HepG2 (cell line): ENCODE measurements around the gene OSBPL8. TPM values are rescaled to one million over a fixed set of nuclear protein-coding genes. Genes with fewer than 3 reads are reported as not detected.

Experiments
- ATAC-seq: fragments of 200-7000 bp; cut with Tn5 transposase; 3 replicates; pipeline ENCODE4 v1.9.1; 2020; ENCODE audit warnings: mild to moderate bottlenecking, moderate library complexity
- BruUV-seq: library from RNA; stranded (reverse); fragments of 400-500 nt; replicated peaks from 2 replicates; lab custom pipeline; 2021; lab: Mats Ljungman, UMichigan
- CTCF ChIA-PET: fragments of 300-600 bp; formaldehyde crosslinking; extraction: SDS; loops from one replicate; lab custom pipeline; 2021; ENCODE audit warnings: low total read pairs, inconsistent platforms, low intra/inter-chr PET ratio; lab: Yijun Ruan, JAX
- POLR2A ChIA-PET: fragments of 350-600 bp; sonication (Branson Sonifier 250); formaldehyde crosslinking; loops from one replicate; lab custom pipeline; 2020; ENCODE audit warnings: antibody characterized with exemption, inconsistent platforms; lab: Yijun Ruan, JAX
- DNase-seq: peaks from one replicate; pipeline ENCODE4 v3.0.0-alpha.2; 2015; ENCODE audit warnings: low spot score
- FAIRE-seq: peaks from 3 replicates; lab custom pipeline; 2011; peaks lifted over from hg19 to GRCh38; lab: Jason Lieb, UNC
- H2AFZ ChIP-seq: one replicate; pipeline ENCODE4 v1.6.1; 2011; ENCODE audit warnings: low read length, inconsistent platforms
- H3K27ac ChIP-seq: fragments of 300-600 bp; 3 replicates; pipeline ENCODE4 v1.8.0; 2011; ENCODE audit warnings: mixed run types, mild to moderate bottlenecking, mixed read lengths, low read length, inconsistent platforms; ENCODE audit not compliant: insufficient read depth; ENCODE audit errors: extremely low read length
- H3K27me3 ChIP-seq, 2 experiments: fragments of 200-600 bp in 1 of 2; 2 replicates in 1 of 2; 3 replicates in 1 of 2; pipeline versions ENCODE4 v1.6.0 to v1.8.0; 2011; ENCODE audit warnings: low read length in 2 of 2, mild to moderate bottlenecking in 2 of 2, moderate library complexity in 2 of 2, inconsistent platforms in 1 of 2; ENCODE audit not compliant: insufficient read depth in 2 of 2, control insufficient read depth in 1 of 2
- H3K36me3 ChIP-seq, 2 experiments: fragments of 200-600 bp in 1 of 2; replicated peaks in 1 of 2; 2 replicates in 1 of 2; 3 replicates in 1 of 2; pipeline versions ENCODE4 v1.5.1 to v1.8.0; 2011; ENCODE audit warnings: low read length in 2 of 2, inconsistent platforms in 1 of 2; ENCODE audit not compliant: insufficient read depth in 2 of 2, control insufficient read depth in 1 of 2
- H3K4me1 ChIP-seq: 2 replicates; pipeline ENCODE4 v1.5.1; 2012; ENCODE audit warnings: low read length, inconsistent platforms; ENCODE audit not compliant: insufficient read depth
- H3K4me2 ChIP-seq: 2 replicates; pipeline ENCODE4 v1.6.0; 2011; ENCODE audit warnings: low read depth, low read length, inconsistent platforms
- H3K4me3 ChIP-seq, 3 experiments: fragments of 200-600 bp in 1 of 3; sonication (generic), shearing (Covaris generic) in 1 of 3; replicated peaks in 1 of 3; 2 replicates each; pipeline ENCODE4 v1.5.1; 2011 to 2016; ENCODE audit warnings: low read length in 3 of 3, inconsistent platforms in 2 of 3, low read depth in 2 of 3, mild to moderate bottlenecking in 2 of 3, control low read depth in 1 of 3, mixed read lengths in 1 of 3; ENCODE audit not compliant: insufficient read depth in 1 of 3
- H3K79me2 ChIP-seq: one replicate; pipeline ENCODE4 v1.6.1; 2011; ENCODE audit warnings: low read length, inconsistent platforms; ENCODE audit not compliant: insufficient read depth
- H3K9ac ChIP-seq: 2 replicates; pipeline ENCODE4 v1.6.0; 2011; ENCODE audit warnings: mild to moderate bottlenecking, low read depth, low read length, inconsistent platforms; ENCODE audit not compliant: insufficient read depth
- H3K9me3 ChIP-seq: 2 replicates; pipeline ENCODE4 v1.5.1; 2012; ENCODE audit warnings: mild to moderate bottlenecking, low read length
- H4K20me1 ChIP-seq: 2 replicates; pipeline ENCODE4 v1.6.0; 2011; ENCODE audit warnings: inconsistent platforms, mild to moderate bottlenecking, low read length, moderate library complexity; ENCODE audit not compliant: insufficient read depth
- BCL6 ChIP-seq: IDR thresholded peaks from 2 replicates; pipeline ENCODE4 v1.6.1; 2016; ENCODE audit warnings: missing genetic modification reagents, missing compliant biosample characterization
- CERS6 ChIP-seq: sonication (generic); formaldehyde crosslinking; IDR thresholded peaks from 2 replicates; pipeline ENCODE4 v1.5.0; 2020; ENCODE audit warnings: missing genetic modification reagents
- CSRNP1 ChIP-seq: sonication (generic); formaldehyde crosslinking; IDR thresholded peaks from 2 replicates; pipeline ENCODE4 v1.8.1; 2023; ENCODE audit warnings: mild to moderate bottlenecking, missing genetic modification reagents
- KDM3A ChIP-seq: IDR thresholded peaks from 2 replicates; pipeline ENCODE4 v1.6.1; 2018; ENCODE audit warnings: low read depth, missing compliant biosample characterization
- PITX1 ChIP-seq: sonication (generic); formaldehyde crosslinking; IDR thresholded peaks from 2 replicates; pipeline ENCODE4 v1.5.1; 2020; ENCODE audit warnings: mild to moderate bottlenecking, missing genetic modification reagents
- POLR2A ChIP-seq, 2 experiments: IDR thresholded peaks; 2 replicates each; pipeline ENCODE4 v1.6.1; 2011; ENCODE audit warnings: low read depth in 2 of 2, low read length in 2 of 2, mild to moderate bottlenecking in 1 of 2, moderate library complexity in 1 of 2; ENCODE audit not compliant: insufficient read depth in 1 of 2
- RFX5 ChIP-seq: IDR thresholded peaks from 2 replicates; pipeline ENCODE4 v1.6.1; 2011; ENCODE audit warnings: low read depth, low read length, improper control_type of control experiment
- SSRP1 ChIP-seq: IDR thresholded peaks from 2 replicates; pipeline ENCODE4 v1.6.1; 2016; ENCODE audit warnings: control low read depth
- ZBTB1 ChIP-seq: sonication (generic); formaldehyde crosslinking; IDR thresholded peaks from 2 replicates; pipeline ENCODE4 v1.4.0; 2020; ENCODE audit warnings: missing genetic modification reagents, borderline replicate concordance
- ZBTB42 ChIP-seq: sonication (generic); formaldehyde crosslinking; IDR thresholded peaks from 2 replicates; pipeline ENCODE4 v1.5.0; 2020; ENCODE audit warnings: mild to moderate bottlenecking, missing genetic modification reagents
- ZBTB7A ChIP-seq: sonication (generic); formaldehyde crosslinking; IDR thresholded peaks from 2 replicates; pipeline ENCODE4 v1.8.0; 2022; ENCODE audit warnings: mild to moderate bottlenecking, missing genetic modification reagents
- ZNF7 ChIP-seq: IDR thresholded peaks from 2 replicates; pipeline ENCODE4 v1.6.1; 2016; ENCODE audit warnings: missing biosample characterization, missing genetic modification reagents
- ZNF770 ChIP-seq: sonication (generic); formaldehyde crosslinking; IDR thresholded peaks from 2 replicates; pipeline ENCODE4 v1.5.0; 2020; ENCODE audit warnings: mild to moderate bottlenecking, missing genetic modification reagents
- ZNF878 ChIP-seq: sonication (generic); formaldehyde crosslinking; IDR thresholded peaks from 2 replicates; pipeline ENCODE4 v1.8.1; 2023; ENCODE audit warnings: mild to moderate bottlenecking, missing genetic modification reagents, moderate library complexity
- ZZZ3 ChIP-seq: sonication (generic); formaldehyde crosslinking; IDR thresholded peaks from 2 replicates; pipeline ENCODE4 v1.4.0; 2020; ENCODE audit warnings: missing genetic modification reagents, mild to moderate bottlenecking, borderline replicate concordance
- in situ Hi-C: cut with HindIII; loops from 2 replicates; pipeline ENCODE4 v1.10.0; 2017; ENCODE audit warnings: low pct_unique_long_range_greater_than_20kb; ENCODE audit not compliant: extremely low pct_ligation_motif_present
- intact Hi-C: fragments of 100-400 bp; cut with micrococcal nuclease; formaldehyde crosslinking; loops from one replicate; pipeline ENCODE4 v1.10.0; 2022; ENCODE audit not compliant: unreplicated experiment
- polyA plus RNA-seq, 8 experiments: library from polyadenylated mRNA; depleted of rRNA in 3 of 8; stranded (reverse) in 7 of 8; unstranded in 1 of 8; fragments of >200 nt; fragmentation: Illumina TruSeq in 4 of 8; extraction: Trizol in 4 of 8; gene quantifications; 2 replicates each; pipeline versions ENCODE4 v1.2.1 to v1.2.3, GENCODE V29; 2011 to 2016; ENCODE audit warnings: low read depth in 4 of 8, missing spikeins in 1 of 8, mixed read lengths in 1 of 8; ENCODE audit not compliant: insufficient read depth in 1 of 8
- total RNA-seq, 5 experiments: library from RNA; depleted of rRNA; stranded (reverse); fragments of >200 nt; fragmentation: Illumina TruSeq; extraction: Trizol; gene quantifications; 2 replicates each; pipeline ENCODE4 v1.2.3, GENCODE V29; 2016; ENCODE audit warnings: low read depth in 1 of 5
- TF ChIP-seq, protein P1 (sequence below): sonication (generic); formaldehyde crosslinking; IDR thresholded peaks from 2 replicates; pipeline ENCODE4 v1.9.0; 2022; ENCODE audit warnings: low read depth, missing genetic modification reagents
- TF ChIP-seq, protein P2 (sequence below): sonication (generic); formaldehyde crosslinking; IDR thresholded peaks from 2 replicates; pipeline ENCODE4 v1.5.1; 2020; ENCODE audit warnings: mild to moderate bottlenecking, missing genetic modification reagents, moderate library complexity

The OSBPL8 gene
- total and polyA plus RNA-seq, 2 of the 13 experiments (the other 11 are each of a cell fraction or from before 2014, with no cell fraction given): 11.0 to 33.9 TPM

DNA sequence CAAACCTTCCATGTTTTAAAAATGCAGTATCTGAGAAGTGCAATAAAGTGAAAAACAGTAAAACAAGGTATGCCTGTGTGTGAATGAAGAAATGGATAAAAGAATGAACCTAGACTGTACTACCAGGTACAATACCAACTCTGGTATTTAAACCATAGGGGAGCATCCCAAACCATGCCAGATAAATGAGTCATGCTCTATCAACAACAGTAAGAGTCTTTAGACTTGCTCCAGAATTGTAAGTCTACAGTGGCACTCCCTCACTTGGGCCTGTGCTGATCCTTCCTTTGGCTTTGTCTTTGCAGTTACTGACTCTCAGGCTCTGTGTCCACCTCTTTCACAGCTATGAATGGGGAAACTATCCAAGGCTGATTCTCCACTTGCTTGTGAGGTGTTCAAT is 249.5 kb downstream of the OSBPL8 start:
- no peaks in the 10 kb centered on the region for H3K4me1 ChIP-seq
- BruUV-seq: no TSS peak
- ChIA-PET CTCF (no interaction called here), POLR2A (no interaction called here)
- no peaks in the 10 kb centered on the region for H3K9me3 ChIP-seq
- no peak overlapping the region for H3K4me2 ChIP-seq
- intact Hi-C loops (no loop called here), in situ Hi-C loops (no loop called here)
- DNase-seq (no peak), FAIRE-seq (no peak), ATAC-seq (no peak)
- H3K4me3 ChIP-seq: no peak overlapping the region
- H3K9ac ChIP-seq: no peak overlapping the region
- no peaks in the 10 kb centered on the region for H4K20me1 ChIP-seq
- no peaks in the 10 kb centered on the region for H3K79me2 ChIP-seq
- TF ChIP-seq RFX5 (no peak), KDM3A (CRISPR knock-in tag) (no peak), POLR2A (IDR thresholded peaks at IDR 0.05; ENCODE audit: insufficient read depth in 1 of 2, low read depth in 2 of 2, low read length in 2 of 2) (no peak), ZZZ3 (CRISPR knock-in tag) (no peak), BCL6 (CRISPR knock-in tag) (no peak), PITX1 (CRISPR knock-in tag) (no peak), ZNF7 (no peak), ZBTB42 (CRISPR knock-in tag) (no peak), ZNF878 (CRISPR knock-in tag) (no peak), ZBTB1 (CRISPR knock-in tag) (no peak), CSRNP1 (CRISPR knock-in tag) (no peak), ZBTB7A (no peak), CERS6 (CRISPR knock-in tag) (no peak), ZNF770 (CRISPR knock-in tag) (no peak), SSRP1 (CRISPR knock-in tag) (no peak)
- TF ChIP-seq, protein P1, sequence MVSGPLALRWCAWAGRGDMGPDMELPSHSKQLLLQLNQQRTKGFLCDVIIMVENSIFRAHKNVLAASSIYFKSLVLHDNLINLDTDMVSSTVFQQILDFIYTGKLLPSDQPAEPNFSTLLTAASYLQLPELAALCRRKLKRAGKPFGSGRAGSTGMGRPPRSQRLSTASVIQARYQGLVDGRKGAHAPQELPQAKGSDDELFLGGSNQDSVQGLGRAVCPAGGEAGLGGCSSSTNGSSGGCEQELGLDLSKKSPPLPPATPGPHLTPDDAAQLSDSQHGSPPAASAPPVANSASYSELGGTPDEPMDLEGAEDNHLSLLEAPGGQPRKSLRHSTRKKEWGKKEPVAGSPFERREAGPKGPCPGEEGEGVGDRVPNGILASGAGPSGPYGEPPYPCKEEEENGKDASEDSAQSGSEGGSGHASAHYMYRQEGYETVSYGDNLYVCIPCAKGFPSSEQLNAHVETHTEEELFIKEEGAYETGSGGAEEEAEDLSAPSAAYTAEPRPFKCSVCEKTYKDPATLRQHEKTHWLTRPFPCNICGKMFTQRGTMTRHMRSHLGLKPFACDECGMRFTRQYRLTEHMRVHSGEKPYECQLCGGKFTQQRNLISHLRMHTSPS (CRISPR knock-in tag): no peak
- TF ChIP-seq, protein P2, sequence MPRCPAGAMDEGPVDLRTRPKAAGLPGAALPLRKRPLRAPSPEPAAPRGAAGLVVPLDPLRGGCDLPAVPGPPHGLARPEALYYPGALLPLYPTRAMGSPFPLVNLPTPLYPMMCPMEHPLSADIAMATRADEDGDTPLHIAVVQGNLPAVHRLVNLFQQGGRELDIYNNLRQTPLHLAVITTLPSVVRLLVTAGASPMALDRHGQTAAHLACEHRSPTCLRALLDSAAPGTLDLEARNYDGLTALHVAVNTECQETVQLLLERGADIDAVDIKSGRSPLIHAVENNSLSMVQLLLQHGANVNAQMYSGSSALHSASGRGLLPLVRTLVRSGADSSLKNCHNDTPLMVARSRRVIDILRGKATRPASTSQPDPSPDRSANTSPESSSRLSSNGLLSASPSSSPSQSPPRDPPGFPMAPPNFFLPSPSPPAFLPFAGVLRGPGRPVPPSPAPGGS (CRISPR knock-in tag): no peak
- peaks cover 0 to 6% of the 10 kb centered on the region in 2 experiments; a peak in 2 of 5 replicates for H3K27me3 ChIP-seq
- H3K36me3 ChIP-seq: no peaks in the 10 kb centered on the region
- no peak overlapping the region for H3K27ac ChIP-seq
- H2AFZ ChIP-seq: no peak overlapping the region
